DOHH2 (cell line): ENCODE measurements around the gene PRR30.

ENCODE experiments used
- EZH2phosphoT487 ChIP-seq: fragments of 200-600 bp; sonication (generic); IDR thresholded peaks from 2 replicates; pipeline ENCODE4 v1.6.1; 2017; ENCODE audit warnings: borderline replicate concordance, mild to moderate bottlenecking, antibody characterized with exemption, low read length, moderate library complexity, mixed read lengths
- TF ChIP-seq, protein P1 (sequence below): fragments of 200-600 bp; sonication (generic); IDR thresholded peaks from one replicate; pipeline ENCODE4 v1.5.1; 2014; ENCODE audit warnings: antibody characterized with exemption, mild to moderate bottlenecking, low read depth, low read length; ENCODE audit not compliant: poor library complexity, severe bottlenecking

DNA sequence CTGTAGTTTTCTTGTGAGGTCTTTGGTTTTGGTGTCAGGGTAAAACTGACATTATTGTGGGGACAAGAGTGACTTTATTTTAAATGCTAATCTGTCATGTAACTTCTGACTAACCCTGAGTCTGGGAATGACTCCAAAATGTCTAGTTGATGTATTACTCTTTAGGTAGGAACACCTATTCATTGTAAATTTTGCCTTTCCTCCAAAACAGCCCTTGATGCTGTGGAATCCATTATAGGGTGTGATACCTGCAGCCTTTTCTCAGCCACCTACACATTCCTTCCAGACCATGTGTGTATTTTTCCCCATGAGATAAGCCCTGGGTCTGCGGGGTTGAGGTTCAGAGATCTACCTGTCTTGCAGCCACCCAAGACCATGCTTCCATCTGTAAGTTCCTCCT is 4.1 kb upstream of the PRR30 start:
- TF ChIP-seq, protein P1, sequence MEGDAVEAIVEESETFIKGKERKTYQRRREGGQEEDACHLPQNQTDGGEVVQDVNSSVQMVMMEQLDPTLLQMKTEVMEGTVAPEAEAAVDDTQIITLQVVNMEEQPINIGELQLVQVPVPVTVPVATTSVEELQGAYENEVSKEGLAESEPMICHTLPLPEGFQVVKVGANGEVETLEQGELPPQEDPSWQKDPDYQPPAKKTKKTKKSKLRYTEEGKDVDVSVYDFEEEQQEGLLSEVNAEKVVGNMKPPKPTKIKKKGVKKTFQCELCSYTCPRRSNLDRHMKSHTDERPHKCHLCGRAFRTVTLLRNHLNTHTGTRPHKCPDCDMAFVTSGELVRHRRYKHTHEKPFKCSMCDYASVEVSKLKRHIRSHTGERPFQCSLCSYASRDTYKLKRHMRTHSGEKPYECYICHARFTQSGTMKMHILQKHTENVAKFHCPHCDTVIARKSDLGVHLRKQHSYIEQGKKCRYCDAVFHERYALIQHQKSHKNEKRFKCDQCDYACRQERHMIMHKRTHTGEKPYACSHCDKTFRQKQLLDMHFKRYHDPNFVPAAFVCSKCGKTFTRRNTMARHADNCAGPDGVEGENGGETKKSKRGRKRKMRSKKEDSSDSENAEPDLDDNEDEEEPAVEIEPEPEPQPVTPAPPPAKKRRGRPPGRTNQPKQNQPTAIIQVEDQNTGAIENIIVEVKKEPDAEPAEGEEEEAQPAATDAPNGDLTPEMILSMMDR = no peak
- TF ChIP-seq EZH2phosphoT487 = no peak
